Calu3 (cell line): ENCODE data around the gene MRPL47. TPM values are rescaled to one million over a fixed set of nuclear protein-coding genes. Genes with fewer than 3 reads are reported as not detected.
A peak's percentile ranks its signal among the peaks of the same experiment; 100 is the strongest.

Experiments
- BruUV-seq: library from RNA; stranded (reverse); fragments of 400-500 nt; replicated peaks from 2 replicates; lab custom pipeline; 2021; lab: Mats Ljungman, UMichigan
- CTCF ChIA-PET: fragments of 300-600 bp; sonication (Branson Sonifier 250); formaldehyde crosslinking; loops from one replicate; lab custom pipeline; 2022; ENCODE audit warnings: antibody characterized with exemption; lab: Charles Lee
- DNase-seq: peaks from one replicate; pipeline ENCODE4 v3.0.0; 2022
- H3K27ac Mint-ChIP-seq: one replicate; pipeline ENCODE4 v1.8.0; 2022; ENCODE audit warnings: mixed read lengths; ENCODE audit not compliant: unreplicated experiment
- H3K27me3 Mint-ChIP-seq: one replicate; pipeline ENCODE4 v1.8.0; 2022; ENCODE audit warnings: mixed read lengths; ENCODE audit not compliant: unreplicated experiment
- H3K36me3 Mint-ChIP-seq: one replicate; pipeline ENCODE4 v1.8.0; 2022; ENCODE audit warnings: mild to moderate bottlenecking, moderate library complexity, mixed read lengths; ENCODE audit not compliant: insufficient read depth, unreplicated experiment
- H3K4me1 Mint-ChIP-seq: one replicate; pipeline ENCODE4 v1.8.0; 2022; ENCODE audit warnings: mild to moderate bottlenecking, low read depth, mixed read lengths; ENCODE audit not compliant: unreplicated experiment
- H3K4me3 Mint-ChIP-seq: one replicate; pipeline ENCODE4 v1.8.0; 2022; ENCODE audit warnings: mild to moderate bottlenecking, low read depth, moderate library complexity, mixed read lengths; ENCODE audit not compliant: unreplicated experiment
- H3K9me3 Mint-ChIP-seq: one replicate; pipeline ENCODE4 v1.8.0; 2022; ENCODE audit warnings: low read depth, mixed read lengths; ENCODE audit not compliant: unreplicated experiment
- intact Hi-C: fragments of 100-400 bp; cut with micrococcal nuclease; formaldehyde crosslinking; loops from one replicate; pipeline ENCODE4 v1.10.0; 2022; ENCODE audit not compliant: unreplicated experiment
- total RNA-seq: library from RNA; stranded (reverse); gene quantifications from 2 replicates; pipeline ENCODE4 v1.2.3, GENCODE V29; 2022
- TF ChIP-seq, protein P1 (sequence below): fragments of 200-600 bp; IDR thresholded peaks from one replicate; pipeline ENCODE4 v1.8.0; 2022; ENCODE audit warnings: antibody characterized with exemption; ENCODE audit not compliant: unreplicated experiment

The MRPL47 gene
- total RNA-seq, 1 experiment from 2014 or later: 88.0 TPM

DNA sequence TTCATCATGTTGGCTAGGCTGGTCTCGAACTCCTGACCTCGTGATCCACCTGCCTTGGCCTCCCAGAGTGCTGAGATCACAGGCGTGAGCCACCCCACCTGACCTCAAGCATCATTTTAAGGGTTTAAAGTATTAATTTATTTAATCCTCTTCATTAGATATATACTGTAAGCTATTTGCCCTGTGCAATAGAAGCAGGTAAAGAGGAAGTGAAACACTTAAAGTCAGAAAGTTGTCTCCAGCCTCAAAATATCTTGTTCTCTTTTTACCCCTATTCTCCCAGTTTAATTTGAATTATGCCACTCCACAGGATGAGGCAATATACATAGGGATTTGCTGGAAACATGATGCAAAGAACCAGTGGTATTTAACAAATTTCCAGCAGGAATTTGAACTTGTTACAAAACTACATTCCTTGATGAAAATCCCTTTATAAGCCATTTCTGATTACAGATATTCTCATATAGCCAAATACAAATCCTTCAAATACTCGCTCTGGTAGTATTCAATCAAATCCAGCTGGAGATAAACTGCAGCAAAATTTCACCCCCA, 2.2 kb upstream of the MRPL47 start:
- intact Hi-C loops: no loop called here
- peaks cover 34% of the 10 kb centered on the region for H3K36me3 Mint-ChIP-seq
- H3K4me3 Mint-ChIP-seq: no peak overlapping the region
- CTCF ChIA-PET: no interaction called here
- TF ChIP-seq, protein P1, sequence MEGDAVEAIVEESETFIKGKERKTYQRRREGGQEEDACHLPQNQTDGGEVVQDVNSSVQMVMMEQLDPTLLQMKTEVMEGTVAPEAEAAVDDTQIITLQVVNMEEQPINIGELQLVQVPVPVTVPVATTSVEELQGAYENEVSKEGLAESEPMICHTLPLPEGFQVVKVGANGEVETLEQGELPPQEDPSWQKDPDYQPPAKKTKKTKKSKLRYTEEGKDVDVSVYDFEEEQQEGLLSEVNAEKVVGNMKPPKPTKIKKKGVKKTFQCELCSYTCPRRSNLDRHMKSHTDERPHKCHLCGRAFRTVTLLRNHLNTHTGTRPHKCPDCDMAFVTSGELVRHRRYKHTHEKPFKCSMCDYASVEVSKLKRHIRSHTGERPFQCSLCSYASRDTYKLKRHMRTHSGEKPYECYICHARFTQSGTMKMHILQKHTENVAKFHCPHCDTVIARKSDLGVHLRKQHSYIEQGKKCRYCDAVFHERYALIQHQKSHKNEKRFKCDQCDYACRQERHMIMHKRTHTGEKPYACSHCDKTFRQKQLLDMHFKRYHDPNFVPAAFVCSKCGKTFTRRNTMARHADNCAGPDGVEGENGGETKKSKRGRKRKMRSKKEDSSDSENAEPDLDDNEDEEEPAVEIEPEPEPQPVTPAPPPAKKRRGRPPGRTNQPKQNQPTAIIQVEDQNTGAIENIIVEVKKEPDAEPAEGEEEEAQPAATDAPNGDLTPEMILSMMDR: no peak
- no TSS peak for BruUV-seq
- H3K9me3 Mint-ChIP-seq: no peaks in the 10 kb centered on the region
- H3K4me1 Mint-ChIP-seq: peaks cover 8% of the 10 kb centered on the region
- H3K27me3 Mint-ChIP-seq: no peaks in the 10 kb centered on the region
- no peak overlapping the region for H3K27ac Mint-ChIP-seq
- DNase-seq: no peak

DNA sequence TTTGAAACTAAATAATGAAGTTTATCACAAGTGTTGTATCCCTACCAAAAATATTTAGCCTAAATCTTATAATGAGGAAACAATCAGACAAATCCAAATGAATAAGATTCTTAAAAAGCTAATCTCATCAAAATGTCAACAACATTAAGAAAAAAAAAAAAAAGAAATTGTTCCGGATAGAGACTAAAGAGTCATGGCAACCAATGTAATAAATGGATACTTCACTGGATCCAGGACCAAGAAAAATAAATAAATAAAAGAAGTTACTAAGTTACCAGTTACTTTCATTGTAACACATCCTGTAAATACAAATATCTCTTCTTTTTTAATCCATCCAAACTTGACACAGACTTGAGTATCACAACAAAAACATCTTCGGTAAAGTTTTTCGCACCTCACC, 607 bp downstream of the MRPL47 start:
- no peak for DNase-seq
- Mint-ChIP-seq H3K36me3 (peaks cover 50% of the 10 kb centered on the region), H3K27me3 (no peaks in the 10 kb centered on the region), H3K27ac (peak overlapping the region; percentile 94), H3K4me3 (peak overlapping the region; percentile 86), H3K9me3 (no peaks in the 10 kb centered on the region), H3K4me1 (peaks cover 8% of the 10 kb centered on the region)
- CTCF ChIA-PET: no interaction called here
- intact Hi-C loops: loop anchor here (2.0 kb wide), 1 partner anchor 41 kb away; no protein-coding TSS in a partner anchor
- TF ChIP-seq, protein P1: no peak
- no TSS peak for BruUV-seq

DNA sequence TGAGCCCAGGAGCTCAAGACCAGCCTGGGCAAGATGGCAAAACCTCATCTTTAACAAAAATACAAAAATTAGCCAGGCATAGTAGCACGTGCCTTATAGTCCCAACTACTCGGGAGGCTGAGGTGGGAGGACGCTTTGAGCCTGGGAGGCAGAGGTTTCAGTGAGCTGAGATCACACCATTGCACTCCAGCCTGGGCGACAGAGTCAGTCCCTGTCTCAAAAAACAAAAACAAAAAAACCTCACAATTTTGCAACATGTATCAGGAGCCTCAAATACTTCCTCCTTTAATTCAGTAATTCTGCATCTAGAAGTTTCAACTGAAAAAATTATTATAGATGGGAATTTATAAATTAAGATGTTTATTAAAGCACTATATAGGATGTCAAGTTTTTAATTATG, 1.1 kb downstream of the MRPL47 start:
- H3K36me3 Mint-ChIP-seq: peaks cover 55% of the 10 kb centered on the region
- peak overlapping the region; percentile 86 for H3K4me3 Mint-ChIP-seq
- CTCF ChIA-PET: no interaction called here
- intact Hi-C loops: no loop called here
- peaks cover 8% of the 10 kb centered on the region for H3K4me1 Mint-ChIP-seq
- TF ChIP-seq, protein P1: no peak
- no peaks in the 10 kb centered on the region for H3K27me3 Mint-ChIP-seq
- BruUV-seq: no TSS peak
- DNase-seq: no peak
- H3K27ac Mint-ChIP-seq: peak overlapping the region; percentile 94
- no peaks in the 10 kb centered on the region for H3K9me3 Mint-ChIP-seq

DNA sequence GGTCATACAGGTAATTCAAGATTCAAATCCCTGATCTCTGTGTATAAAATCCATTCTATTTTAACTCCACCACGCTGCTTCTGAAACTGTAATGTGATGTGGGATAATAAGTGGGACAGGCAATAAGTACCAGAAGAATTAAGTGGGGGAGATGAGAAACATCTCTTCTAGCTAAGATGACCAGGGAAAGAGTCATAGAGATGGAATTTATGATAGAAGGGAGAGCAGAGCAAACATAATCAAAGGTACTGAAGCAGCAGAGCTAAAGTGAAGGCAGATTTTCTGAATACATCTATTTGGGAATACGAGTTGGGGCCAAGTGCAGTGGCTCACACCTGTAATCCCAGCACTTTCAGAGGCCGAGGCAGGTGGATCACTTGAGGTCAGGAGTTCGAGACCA, 4.9 kb downstream of the MRPL47 start:
- Mint-ChIP-seq H3K27ac (no peak overlapping the region), H3K4me1 (no peaks in the 10 kb centered on the region), H3K36me3 (peaks cover 59% of the 10 kb centered on the region), H3K9me3 (no peaks in the 10 kb centered on the region), H3K27me3 (no peaks in the 10 kb centered on the region), H3K4me3 (no peak overlapping the region)
- BruUV-seq: no TSS peak
- TF ChIP-seq, protein P1: no peak
- DNase-seq: no peak
- intact Hi-C loops: no loop called here
- CTCF ChIA-PET: interaction anchor here (0.7 kb wide), 1 partner anchor 1517 kb away, joined by 3 read pairs; no protein-coding TSS in a partner anchor
